Bronchial epithelial cell (primary cell): Measurements from ENCODE around the gene FAM98B. TPM values are rescaled to one million over a fixed set of nuclear protein-coding genes. Genes with fewer than 3 reads are reported as not detected.

Experiments
- DNase-seq: peaks from one replicate; pipeline ENCODE4 v3.0.0-alpha.2; 2010; ENCODE audit warnings: low read depth
- FAIRE-seq: peaks from 2 replicates; lab custom pipeline; 2011; peaks lifted over from hg19 to GRCh38; lab: Jason Lieb, UNC
- H3K27me3 ChIP-seq: 2 replicates; pipeline ENCODE4 v1.5.1; 2011; ENCODE audit warnings: low read length; ENCODE audit not compliant: control insufficient read depth, insufficient read depth
- H3K36me3 ChIP-seq: 2 replicates; pipeline ENCODE4 v1.5.1; 2011; ENCODE audit warnings: low read length; ENCODE audit not compliant: control insufficient read depth, insufficient read depth
- H3K4me3 ChIP-seq: 2 replicates; pipeline ENCODE4 v1.5.1; 2011; ENCODE audit warnings: mild to moderate bottlenecking, low read depth, low read length, control low read depth
- total RNA-seq: library from RNA; depleted of rRNA; stranded (reverse); fragments of >200 nt; gene quantifications from 2 replicates; pipeline ENCODE4 v1.2.1, GENCODE V29; 2014
- TF ChIP-seq, protein P1 (sequence below): IDR thresholded peaks from 2 replicates; pipeline ENCODE4 v1.5.1; 2011; ENCODE audit warnings: mild to moderate bottlenecking, moderate library complexity, low read length, control low read depth, inconsistent platforms; ENCODE audit not compliant: insufficient read depth, severe bottlenecking

FAM98B gene
- total RNA-seq, 1 donor from 2014 or later = 6.8 TPM

GRCh38 chr15:38520035-38520434 is 66.1 kb downstream of the FAM98B start:
- FAIRE-seq = no peak
- H3K4me3 ChIP-seq = no peak overlapping the region
- H3K27me3 ChIP-seq = no peaks in the 10 kb centered on the region
- no peak for DNase-seq
- TF ChIP-seq, protein P1, sequence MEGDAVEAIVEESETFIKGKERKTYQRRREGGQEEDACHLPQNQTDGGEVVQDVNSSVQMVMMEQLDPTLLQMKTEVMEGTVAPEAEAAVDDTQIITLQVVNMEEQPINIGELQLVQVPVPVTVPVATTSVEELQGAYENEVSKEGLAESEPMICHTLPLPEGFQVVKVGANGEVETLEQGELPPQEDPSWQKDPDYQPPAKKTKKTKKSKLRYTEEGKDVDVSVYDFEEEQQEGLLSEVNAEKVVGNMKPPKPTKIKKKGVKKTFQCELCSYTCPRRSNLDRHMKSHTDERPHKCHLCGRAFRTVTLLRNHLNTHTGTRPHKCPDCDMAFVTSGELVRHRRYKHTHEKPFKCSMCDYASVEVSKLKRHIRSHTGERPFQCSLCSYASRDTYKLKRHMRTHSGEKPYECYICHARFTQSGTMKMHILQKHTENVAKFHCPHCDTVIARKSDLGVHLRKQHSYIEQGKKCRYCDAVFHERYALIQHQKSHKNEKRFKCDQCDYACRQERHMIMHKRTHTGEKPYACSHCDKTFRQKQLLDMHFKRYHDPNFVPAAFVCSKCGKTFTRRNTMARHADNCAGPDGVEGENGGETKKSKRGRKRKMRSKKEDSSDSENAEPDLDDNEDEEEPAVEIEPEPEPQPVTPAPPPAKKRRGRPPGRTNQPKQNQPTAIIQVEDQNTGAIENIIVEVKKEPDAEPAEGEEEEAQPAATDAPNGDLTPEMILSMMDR = no peak
- H3K36me3 ChIP-seq = no peaks in the 10 kb centered on the region

- FAIRE-seq = no peak
Observed at GRCh38 chr15:38521316-38521715, 67.4 kb downstream of the FAM98B start.

GRCh38 chr15:38522922-38523321 is 69.0 kb downstream of the FAM98B start:
- no peak for DNase-seq
- no peak for FAIRE-seq
- H3K4me3 ChIP-seq = no peak overlapping the region
- H3K27me3 ChIP-seq = no peaks in the 10 kb centered on the region
- no peaks in the 10 kb centered on the region for H3K36me3 ChIP-seq
- TF ChIP-seq, protein P1 = no peak

More at GRCh38 chr15:38521316-38521715, 67.4 kb downstream of the FAM98B start:
- no peaks in the 10 kb centered on the region for H3K27me3 ChIP-seq
- H3K4me3 ChIP-seq = no peak overlapping the region
- TF ChIP-seq, protein P1 = no peak
- DNase-seq = no peak
- no peaks in the 10 kb centered on the region for H3K36me3 ChIP-seq

DNA sequence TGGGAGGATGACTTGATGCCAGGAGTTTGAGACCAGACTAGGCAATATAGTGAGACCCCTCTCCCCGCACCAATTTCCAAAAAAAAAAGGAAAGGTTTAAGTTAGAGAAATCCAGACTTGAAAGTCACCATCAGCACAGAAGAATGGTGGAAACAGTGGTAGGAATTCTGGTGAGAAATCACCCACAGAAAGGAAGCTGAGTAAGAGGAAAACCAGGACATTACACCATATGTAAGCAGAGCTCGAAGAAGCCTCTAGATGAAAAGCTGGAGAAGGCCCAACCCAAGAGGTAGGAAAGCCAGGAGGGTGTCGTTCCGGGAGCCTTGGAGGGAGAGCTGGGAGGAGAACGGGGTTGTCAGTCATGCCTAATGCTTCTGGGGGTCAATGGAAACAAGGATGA is 70.2 kb downstream of the FAM98B start:
- no peak for FAIRE-seq
- DNase-seq = no peak
- H3K4me3 ChIP-seq = no peak overlapping the region
- no peaks in the 10 kb centered on the region for H3K36me3 ChIP-seq
- TF ChIP-seq, protein P1 = no peak
- H3K27me3 ChIP-seq = no peaks in the 10 kb centered on the region

- H3K36me3 ChIP-seq = no peaks in the 10 kb centered on the region
Observed at GRCh38 chr15:38525489-38525888, 71.6 kb downstream of the FAM98B start.

More at GRCh38 chr15:38525489-38525888, 71.6 kb downstream of the FAM98B start:
- DNase-seq (no peak), FAIRE-seq (no peak)
- TF ChIP-seq, protein P1 = no peak
- H3K27me3 ChIP-seq = no peaks in the 10 kb centered on the region
- H3K4me3 ChIP-seq = no peak overlapping the region
